CD4-positive, alpha-beta T cell treated with Interleukin-21 for 1 hour (primary cell): Measurements from ENCODE around the gene SLC44A4.
"Not testable (repeated sequence)": the region's sequence is repeated elsewhere in the genome, so short reads cannot be mapped to it uniquely, and the experiment has no call there.

ENCODE experiments used
- DNase-seq: peaks from one replicate; pipeline ENCODE4 v3.0.0-alpha.2; 2020

SLC44A4 gene

GRCh38 chr6:31825553-31825952 is 53.2 kb downstream of the SLC44A4 start:
- DNase-seq, result no peak

- not testable (repeated sequence) for DNase-seq
Measured at GRCh38 chr6:31823592-31824196, 55.1 kb downstream of the SLC44A4 start.

GRCh38 chr6:31822036-31822821 is 56.6 kb downstream of the SLC44A4 start:
- peak; percentile 80 for DNase-seq

- no peak for DNase-seq
Measured at GRCh38 chr6:31821301-31822035, 57.3 kb downstream of the SLC44A4 start.

- not testable (repeated sequence) for DNase-seq
Measured at GRCh38 chr6:31820399-31820798, 58.4 kb downstream of the SLC44A4 start.

GRCh38 chr6:31819871-31820299 is 58.9 kb downstream of the SLC44A4 start:
- DNase-seq, result no peak

- DNase-seq, result peak; percentile 29
Measured at GRCh38 chr6:31817929-31818511, 60.8 kb downstream of the SLC44A4 start.

- DNase-seq, result peak; percentile 63
Measured at GRCh38 chr6:31817133-31817928, 61.5 kb downstream of the SLC44A4 start.

GRCh38 chr6:31815025-31815838 is 63.6 kb downstream of the SLC44A4 start, which contains the start of the genes HSPA1A and HSPA1L:
HSPA1A (plus strand) TSS chr6:31815543; CDS start chr6:31815757, 214 bp downstream.
HSPA1L (minus strand) TSS chr6:31815283; CDS start chr6:31811972, 3,311 bp downstream.
- DNase-seq, result peak; percentile 86

- DNase-seq, result peak; percentile 79
Measured at GRCh38 chr6:31814677-31815024, 64.1 kb downstream of the SLC44A4 start.

- DNase-seq, result no peak
Measured at GRCh38 chr6:31813465-31813849, 65.3 kb downstream of the SLC44A4 start.
